GM23338 (cell line): ENCODE results near the gene LOXL4.

ENCODE experiments used
- CREB1 ChIP-seq: fragments of 250-450 bp; sonication (Bioruptor Pico); IDR thresholded peaks from 2 replicates; pipeline ENCODE4 v1.5.0; 2020; ENCODE audit warnings: low read depth, mild to moderate bottlenecking, moderate library complexity
- EZH2 ChIP-seq: fragments of 200-600 bp; sonication (generic); IDR thresholded peaks from one replicate; pipeline ENCODE4 v1.8.0; 2017; ENCODE audit warnings: antibody characterized with exemption, mild to moderate bottlenecking, low read depth; ENCODE audit not compliant: unreplicated experiment
- EZH2phosphoT487 ChIP-seq: fragments of 200-600 bp; sonication (generic); IDR thresholded peaks from one replicate; pipeline ENCODE4 v1.8.1; 2018; ENCODE audit warnings: antibody characterized with exemption; ENCODE audit not compliant: unreplicated experiment
- JUNB ChIP-seq: IDR thresholded peaks from one replicate; pipeline ENCODE4 v1.6.1; 2016; ENCODE audit warnings: antibody characterized with exemption; ENCODE audit not compliant: unreplicated experiment
- POLR2AphosphoS5 ChIP-seq: IDR thresholded peaks from 2 replicates; pipeline ENCODE4 v1.6.1; 2016; ENCODE audit warnings: antibody characterized with exemption, low read depth
- ZNF114 ChIP-seq: fragments of 250-450 bp; sonication (Bioruptor Pico); IDR thresholded peaks from 2 replicates; pipeline ENCODE4 v1.5.0; 2020; ENCODE audit warnings: mild to moderate bottlenecking, moderate library complexity
- TF ChIP-seq, protein P1 (sequence below), 2 experiments: fragments of 200-600 bp in 1 of 2; sonication (generic) in 1 of 2; conservative IDR thresholded peaks; 2 replicates each; pipeline versions ENCODE4 v1.5.1 to v1.6.1; 2016 to 2017; ENCODE audit warnings: antibody characterized with exemption in 2 of 2, low read depth in 2 of 2, mild to moderate bottlenecking in 2 of 2, moderate library complexity in 1 of 2
- TF ChIP-seq, protein P2 (sequence below): IDR thresholded peaks from 2 replicates; pipeline ENCODE4 v1.6.1; 2016; ENCODE audit warnings: antibody characterized with exemption
- TF ChIP-seq, protein P3 (sequence below): IDR thresholded peaks from one replicate; pipeline ENCODE4 v1.6.1; 2018; ENCODE audit warnings: antibody characterized with exemption; ENCODE audit not compliant: unreplicated experiment

DNA sequence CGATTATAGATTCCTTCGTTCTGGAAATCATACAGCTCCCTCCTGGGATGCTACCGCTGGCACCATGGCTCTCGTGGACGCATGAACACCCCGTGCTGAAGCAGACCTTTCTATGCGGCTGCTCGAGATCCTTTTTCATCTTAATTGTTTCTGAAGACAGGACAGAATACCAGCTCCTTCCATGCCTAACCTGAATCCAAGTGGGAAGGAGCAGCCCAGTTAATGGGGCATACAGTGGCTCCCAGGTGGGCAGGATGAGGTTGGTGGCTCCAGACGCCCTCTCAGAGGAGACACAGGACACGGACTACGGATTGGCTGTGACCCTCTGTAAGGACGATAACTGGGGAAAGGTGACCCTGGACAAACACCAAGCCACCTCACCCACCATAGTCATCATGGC lies 18.4 kb upstream of the LOXL4 start:
- TF ChIP-seq, protein P1, sequence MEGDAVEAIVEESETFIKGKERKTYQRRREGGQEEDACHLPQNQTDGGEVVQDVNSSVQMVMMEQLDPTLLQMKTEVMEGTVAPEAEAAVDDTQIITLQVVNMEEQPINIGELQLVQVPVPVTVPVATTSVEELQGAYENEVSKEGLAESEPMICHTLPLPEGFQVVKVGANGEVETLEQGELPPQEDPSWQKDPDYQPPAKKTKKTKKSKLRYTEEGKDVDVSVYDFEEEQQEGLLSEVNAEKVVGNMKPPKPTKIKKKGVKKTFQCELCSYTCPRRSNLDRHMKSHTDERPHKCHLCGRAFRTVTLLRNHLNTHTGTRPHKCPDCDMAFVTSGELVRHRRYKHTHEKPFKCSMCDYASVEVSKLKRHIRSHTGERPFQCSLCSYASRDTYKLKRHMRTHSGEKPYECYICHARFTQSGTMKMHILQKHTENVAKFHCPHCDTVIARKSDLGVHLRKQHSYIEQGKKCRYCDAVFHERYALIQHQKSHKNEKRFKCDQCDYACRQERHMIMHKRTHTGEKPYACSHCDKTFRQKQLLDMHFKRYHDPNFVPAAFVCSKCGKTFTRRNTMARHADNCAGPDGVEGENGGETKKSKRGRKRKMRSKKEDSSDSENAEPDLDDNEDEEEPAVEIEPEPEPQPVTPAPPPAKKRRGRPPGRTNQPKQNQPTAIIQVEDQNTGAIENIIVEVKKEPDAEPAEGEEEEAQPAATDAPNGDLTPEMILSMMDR (conservative IDR thresholded peaks at IDR 0.05; ENCODE audit: low read depth in 2 of 2), result no peak
- TF ChIP-seq, protein P2, sequence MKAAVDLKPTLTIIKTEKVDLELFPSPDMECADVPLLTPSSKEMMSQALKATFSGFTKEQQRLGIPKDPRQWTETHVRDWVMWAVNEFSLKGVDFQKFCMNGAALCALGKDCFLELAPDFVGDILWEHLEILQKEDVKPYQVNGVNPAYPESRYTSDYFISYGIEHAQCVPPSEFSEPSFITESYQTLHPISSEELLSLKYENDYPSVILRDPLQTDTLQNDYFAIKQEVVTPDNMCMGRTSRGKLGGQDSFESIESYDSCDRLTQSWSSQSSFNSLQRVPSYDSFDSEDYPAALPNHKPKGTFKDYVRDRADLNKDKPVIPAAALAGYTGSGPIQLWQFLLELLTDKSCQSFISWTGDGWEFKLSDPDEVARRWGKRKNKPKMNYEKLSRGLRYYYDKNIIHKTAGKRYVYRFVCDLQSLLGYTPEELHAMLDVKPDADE, result no peak
- TF ChIP-seq ZNF114 (CRISPR knock-in tag), result no peak
- no peak for TF ChIP-seq EZH2phosphoT487
- TF ChIP-seq POLR2AphosphoS5, result no peak
- TF ChIP-seq, protein P3, sequence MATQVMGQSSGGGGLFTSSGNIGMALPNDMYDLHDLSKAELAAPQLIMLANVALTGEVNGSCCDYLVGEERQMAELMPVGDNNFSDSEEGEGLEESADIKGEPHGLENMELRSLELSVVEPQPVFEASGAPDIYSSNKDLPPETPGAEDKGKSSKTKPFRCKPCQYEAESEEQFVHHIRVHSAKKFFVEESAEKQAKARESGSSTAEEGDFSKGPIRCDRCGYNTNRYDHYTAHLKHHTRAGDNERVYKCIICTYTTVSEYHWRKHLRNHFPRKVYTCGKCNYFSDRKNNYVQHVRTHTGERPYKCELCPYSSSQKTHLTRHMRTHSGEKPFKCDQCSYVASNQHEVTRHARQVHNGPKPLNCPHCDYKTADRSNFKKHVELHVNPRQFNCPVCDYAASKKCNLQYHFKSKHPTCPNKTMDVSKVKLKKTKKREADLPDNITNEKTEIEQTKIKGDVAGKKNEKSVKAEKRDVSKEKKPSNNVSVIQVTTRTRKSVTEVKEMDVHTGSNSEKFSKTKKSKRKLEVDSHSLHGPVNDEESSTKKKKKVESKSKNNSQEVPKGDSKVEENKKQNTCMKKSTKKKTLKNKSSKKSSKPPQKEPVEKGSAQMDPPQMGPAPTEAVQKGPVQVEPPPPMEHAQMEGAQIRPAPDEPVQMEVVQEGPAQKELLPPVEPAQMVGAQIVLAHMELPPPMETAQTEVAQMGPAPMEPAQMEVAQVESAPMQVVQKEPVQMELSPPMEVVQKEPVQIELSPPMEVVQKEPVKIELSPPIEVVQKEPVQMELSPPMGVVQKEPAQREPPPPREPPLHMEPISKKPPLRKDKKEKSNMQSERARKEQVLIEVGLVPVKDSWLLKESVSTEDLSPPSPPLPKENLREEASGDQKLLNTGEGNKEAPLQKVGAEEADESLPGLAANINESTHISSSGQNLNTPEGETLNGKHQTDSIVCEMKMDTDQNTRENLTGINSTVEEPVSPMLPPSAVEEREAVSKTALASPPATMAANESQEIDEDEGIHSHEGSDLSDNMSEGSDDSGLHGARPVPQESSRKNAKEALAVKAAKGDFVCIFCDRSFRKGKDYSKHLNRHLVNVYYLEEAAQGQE, result no peak
- no peak for TF ChIP-seq EZH2
- no peak for TF ChIP-seq JUNB
- TF ChIP-seq CREB1 (CRISPR knock-in tag), result no peak
